ENCODE results near the gene CLSTN2. TPM values are rescaled to one million over a fixed set of nuclear protein-coding genes. Genes with fewer than 3 reads are reported as not detected.

Gene CLSTN2
- total RNA-seq, 1 experiment from 2014 or later: not detected

DNA sequence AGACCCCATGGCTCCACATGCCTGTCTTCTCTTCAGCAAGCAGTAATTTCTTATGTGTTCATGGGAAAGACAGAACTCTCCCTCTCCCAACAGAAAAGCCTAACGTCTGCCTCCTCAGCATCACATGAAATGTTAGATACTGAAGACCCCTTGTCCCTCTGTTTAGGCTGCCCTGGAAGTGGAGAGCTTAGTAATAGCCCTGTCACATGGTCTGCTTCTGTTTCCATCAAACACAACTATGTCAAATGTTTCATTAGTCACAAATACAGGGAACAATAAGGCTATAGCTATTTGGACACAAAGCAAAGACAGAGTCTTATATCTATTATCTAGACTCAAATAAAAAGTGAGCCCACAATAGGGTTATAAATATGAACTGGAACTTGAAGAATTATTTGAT lies 552.6 kb downstream of the CLSTN2 start:
- Histone ChIP-seq H3K79me2 (ENCODE audit: low read length) (no peaks in the 10 kb centered on the region), H4K20me1 (ENCODE audit: low read length) (no peaks in the 10 kb centered on the region), H3K9ac (ENCODE audit: low read length) (no peak overlapping the region), H3F3A (ENCODE audit: low read length, unreplicated experiment) (no peaks in the 10 kb centered on the region), H3K9me2 (replicated peaks; ENCODE audit: low read length) (no peaks in the 10 kb centered on the region), H3K36me3 (ENCODE audit: low read depth, low read length) (no peaks in the 10 kb centered on the region), H3K4me2 (ENCODE audit: low read length) (no peak overlapping the region), H3K4me3 (ENCODE audit: low read length) (no peak overlapping the region), H3K27me3 (ENCODE audit: low read length) (no peaks in the 10 kb centered on the region), H3K4me1 (ENCODE audit: insufficient read depth, low read length) (no peaks in the 10 kb centered on the region), H3K27ac (ENCODE audit: low read length) (no peak overlapping the region), H3K9me3 (ENCODE audit: low read length) (no peaks in the 10 kb centered on the region), H2AFZ (ENCODE audit: low read length) (no peak overlapping the region)
- no TSS peak for BruUV-seq (replicated peaks)
- DNase-seq (no peak), ATAC-seq (no peak)
- TF ChIP-seq EZH2phosphoT487 (IDR thresholded peaks at IDR 0.05; ENCODE audit: borderline replicate concordance, low read length): no peak
- TF ChIP-seq, protein P1, sequence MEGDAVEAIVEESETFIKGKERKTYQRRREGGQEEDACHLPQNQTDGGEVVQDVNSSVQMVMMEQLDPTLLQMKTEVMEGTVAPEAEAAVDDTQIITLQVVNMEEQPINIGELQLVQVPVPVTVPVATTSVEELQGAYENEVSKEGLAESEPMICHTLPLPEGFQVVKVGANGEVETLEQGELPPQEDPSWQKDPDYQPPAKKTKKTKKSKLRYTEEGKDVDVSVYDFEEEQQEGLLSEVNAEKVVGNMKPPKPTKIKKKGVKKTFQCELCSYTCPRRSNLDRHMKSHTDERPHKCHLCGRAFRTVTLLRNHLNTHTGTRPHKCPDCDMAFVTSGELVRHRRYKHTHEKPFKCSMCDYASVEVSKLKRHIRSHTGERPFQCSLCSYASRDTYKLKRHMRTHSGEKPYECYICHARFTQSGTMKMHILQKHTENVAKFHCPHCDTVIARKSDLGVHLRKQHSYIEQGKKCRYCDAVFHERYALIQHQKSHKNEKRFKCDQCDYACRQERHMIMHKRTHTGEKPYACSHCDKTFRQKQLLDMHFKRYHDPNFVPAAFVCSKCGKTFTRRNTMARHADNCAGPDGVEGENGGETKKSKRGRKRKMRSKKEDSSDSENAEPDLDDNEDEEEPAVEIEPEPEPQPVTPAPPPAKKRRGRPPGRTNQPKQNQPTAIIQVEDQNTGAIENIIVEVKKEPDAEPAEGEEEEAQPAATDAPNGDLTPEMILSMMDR (conservative IDR thresholded peaks at IDR 0.05; ENCODE audit: low read depth, low read length): no peak
- no peak for TF ChIP-seq EZH2 (IDR thresholded peaks at IDR 0.05; ENCODE audit: low read length, unreplicated experiment)
- CTCF ChIA-PET: no interaction called here
- intact Hi-C loops (cut with micrococcal nuclease): no loop called here
- POLR2A ChIA-PET (ENCODE audit: unreplicated experiment): no interaction called here

DNA sequence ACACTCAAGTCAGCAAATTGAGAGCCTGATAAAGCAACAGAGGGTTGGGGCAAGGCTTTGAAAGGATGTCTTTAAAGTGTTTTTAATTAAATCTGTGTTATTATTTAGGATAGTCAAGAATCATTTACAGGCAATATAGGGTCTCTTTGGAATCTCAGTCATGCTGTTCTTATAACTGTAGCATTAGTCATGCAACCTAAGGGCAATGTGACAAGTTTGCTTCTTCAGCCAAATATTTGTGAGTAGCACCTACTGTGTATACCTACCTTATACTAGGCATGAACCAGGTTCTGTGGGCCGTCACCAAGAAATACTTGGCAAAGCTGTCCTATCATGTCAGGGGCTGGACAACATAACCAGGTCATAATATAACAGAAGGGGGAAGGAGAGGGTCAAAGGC lies 558.3 kb downstream of the CLSTN2 start:
- ChIA-PET POLR2A (ENCODE audit: unreplicated experiment) (no interaction called here), CTCF (no interaction called here)
- Histone ChIP-seq H3K79me2 (ENCODE audit: low read length) (no peaks in the 10 kb centered on the region), H3K9ac (ENCODE audit: low read length) (no peak overlapping the region), H3K4me2 (ENCODE audit: low read length) (no peak overlapping the region), H3K27ac (ENCODE audit: low read length) (no peak overlapping the region), H2AFZ (ENCODE audit: low read length) (no peak overlapping the region), H3K4me3 (ENCODE audit: low read length) (no peak overlapping the region), H4K20me1 (ENCODE audit: low read length) (no peaks in the 10 kb centered on the region), H3K4me1 (ENCODE audit: insufficient read depth, low read length) (no peaks in the 10 kb centered on the region), H3K36me3 (ENCODE audit: low read depth, low read length) (no peaks in the 10 kb centered on the region), H3K27me3 (ENCODE audit: low read length) (no peaks in the 10 kb centered on the region), H3K9me3 (ENCODE audit: low read length) (no peaks in the 10 kb centered on the region), H3F3A (ENCODE audit: low read length, unreplicated experiment) (no peaks in the 10 kb centered on the region), H3K9me2 (replicated peaks; ENCODE audit: low read length) (no peaks in the 10 kb centered on the region)
- intact Hi-C loops (cut with micrococcal nuclease): no loop called here
- no TSS peak for BruUV-seq (replicated peaks)
- no peak for ATAC-seq
- no peak for TF ChIP-seq EZH2phosphoT487 (IDR thresholded peaks at IDR 0.05; ENCODE audit: borderline replicate concordance, low read length)
- no peak for TF ChIP-seq EZH2 (IDR thresholded peaks at IDR 0.05; ENCODE audit: low read length, unreplicated experiment)
- TF ChIP-seq, protein P1 (conservative IDR thresholded peaks at IDR 0.05; ENCODE audit: low read depth, low read length): no peak
- peak; percentile 19 for DNase-seq

DNA sequence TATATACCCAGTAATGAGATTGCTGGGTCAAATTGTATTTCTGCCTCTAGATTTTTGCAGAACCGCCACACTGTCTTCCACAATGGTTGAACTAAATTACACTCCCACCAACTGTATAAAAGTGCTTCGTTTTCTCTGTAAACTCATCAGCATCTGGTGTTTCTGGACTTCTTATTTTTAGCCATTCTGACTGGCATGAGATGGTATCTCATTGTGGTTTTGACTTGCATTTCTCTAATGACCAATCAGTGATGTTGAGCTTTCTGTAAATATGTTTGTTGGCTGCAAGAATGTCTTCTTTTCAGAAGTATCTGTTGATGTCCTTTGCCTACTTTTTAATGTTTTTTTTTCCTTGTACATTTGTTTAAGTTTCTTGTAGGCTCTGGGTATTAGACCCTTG lies 560.0 kb downstream of the CLSTN2 start:
- CTCF ChIA-PET: no interaction called here
- BruUV-seq (replicated peaks): no TSS peak

More for the DNA sequence above, 560.0 kb downstream of the CLSTN2 start:
- ATAC-seq (no peak), DNase-seq (no peak)
- no peak overlapping the region for H3K27ac ChIP-seq (ENCODE audit: low read length)
- POLR2A ChIA-PET (ENCODE audit: unreplicated experiment): no interaction called here
- H4K20me1 ChIP-seq (ENCODE audit: low read length): no peaks in the 10 kb centered on the region
- H3K4me3 ChIP-seq (ENCODE audit: low read length): no peak overlapping the region
- H3K4me2 ChIP-seq (ENCODE audit: low read length): no peak overlapping the region
- H3K9me3 ChIP-seq (ENCODE audit: low read length): no peaks in the 10 kb centered on the region
- no peak overlapping the region for H2AFZ ChIP-seq (ENCODE audit: low read length)
- TF ChIP-seq EZH2phosphoT487 (IDR thresholded peaks at IDR 0.05; ENCODE audit: borderline replicate concordance, low read length) (no peak), EZH2 (IDR thresholded peaks at IDR 0.05; ENCODE audit: low read length, unreplicated experiment) (no peak)
- TF ChIP-seq, protein P1 (conservative IDR thresholded peaks at IDR 0.05; ENCODE audit: low read depth, low read length): no peak
- H3K9ac ChIP-seq (ENCODE audit: low read length): no peak overlapping the region
- H3K4me1 ChIP-seq (ENCODE audit: insufficient read depth, low read length): no peaks in the 10 kb centered on the region
- H3F3A ChIP-seq (ENCODE audit: low read length, unreplicated experiment): no peaks in the 10 kb centered on the region
- intact Hi-C loops (cut with micrococcal nuclease): no loop called here
- no peaks in the 10 kb centered on the region for H3K27me3 ChIP-seq (ENCODE audit: low read length)
- H3K36me3 ChIP-seq (ENCODE audit: low read depth, low read length): no peaks in the 10 kb centered on the region
- no peaks in the 10 kb centered on the region for H3K79me2 ChIP-seq (ENCODE audit: low read length)
- no peaks in the 10 kb centered on the region for H3K9me2 ChIP-seq (replicated peaks; ENCODE audit: low read length)

All from PC-3 (cell line).